ENCODE results near the gene LMF1. TPM values are rescaled to one million over a fixed set of nuclear protein-coding genes. Genes with fewer than 3 reads are reported as not detected.

The LMF1 gene
- total and polyA plus RNA-seq, 2 of the 4 experiments (the other 2 are of a cell fraction), result 7.7 to 13.1 TPM

DNA sequence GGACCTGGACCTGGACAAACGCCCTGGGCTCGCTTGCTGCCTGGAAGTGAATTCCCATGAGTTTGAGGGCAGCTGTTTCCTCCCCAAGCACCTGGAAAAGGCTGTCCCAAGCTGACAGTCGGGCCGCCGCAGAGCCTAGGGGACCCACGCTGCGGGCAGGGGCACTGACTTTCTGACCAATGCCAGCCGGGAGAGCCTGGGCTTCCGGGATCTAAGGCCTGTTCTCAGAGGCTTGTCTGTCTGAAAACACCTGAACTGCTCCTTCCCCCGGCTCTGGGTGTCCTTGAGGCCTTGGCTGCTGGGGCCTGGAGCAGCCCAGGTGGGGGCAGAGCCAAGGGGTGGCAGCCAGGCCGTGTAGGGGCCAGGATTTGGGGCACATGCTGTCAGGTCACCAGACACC is 72.6 kb downstream of the LMF1 start:
- Histone ChIP-seq H2BK5ac (ENCODE audit: low read depth, low read length, poor library complexity, severe bottlenecking) (no peak overlapping the region), H3K4me1 (ENCODE audit: control insufficient read depth, insufficient read depth, low read length) (no peaks in the 10 kb centered on the region), H2AFZ (replicated peaks; ENCODE audit: low read length, poor library complexity) (no peak overlapping the region), H3K36me3 (ENCODE audit: control insufficient read depth, insufficient read depth, low read length) (no peaks in the 10 kb centered on the region), H4K8ac (ENCODE audit: low read depth in 2 of 2, low read length in 2 of 2) (no peak overlapping the region), H4K91ac (ENCODE audit: insufficient read depth, low read depth, low read length) (no peak overlapping the region), H3K56ac (ENCODE audit: extremely low read depth, insufficient read depth, low read length) (no peak overlapping the region), H2BK20ac (ENCODE audit: low read depth, low read length) (no peak overlapping the region), H2AK5ac (ENCODE audit: low read depth, low read length) (no peak overlapping the region), H2BK15ac (ENCODE audit: low read depth, low read length) (no peak overlapping the region), H2BK120ac (ENCODE audit: low read depth, low read length) (no peak overlapping the region), H3K14ac (replicated peaks; ENCODE audit: low read depth, low read length) (no peak overlapping the region), H3K4me2 (ENCODE audit: low read depth, low read length) (no peak overlapping the region), H3K9ac (ENCODE audit: low read depth, low read length) (no peak overlapping the region), H3K4me3 (ENCODE audit: insufficient read depth, low read depth, low read length) (no peak overlapping the region), H3K27me3 (ENCODE audit: control insufficient read depth, insufficient read depth, low read length) (no peaks in the 10 kb centered on the region), H3K9me3 (ENCODE audit: control insufficient read depth, insufficient read depth, low read length) (no peaks in the 10 kb centered on the region), H3K27ac (ENCODE audit: insufficient read depth, low read length) (no peak overlapping the region), H3K4ac (ENCODE audit: low read depth, low read length) (no peak overlapping the region), H3K23ac (ENCODE audit: low read depth, low read length) (no peak overlapping the region), H2AK9ac (replicated peaks; ENCODE audit: low read depth, low read length, poor library complexity) (peak overlapping the region; percentile 52), H3K9me1 (ENCODE audit: insufficient read depth, low read length) (no peaks in the 10 kb centered on the region), H3K79me1 (ENCODE audit: low read depth in 1 of 2, low read length in 2 of 2) (no peaks in the 10 kb centered on the region), H4K5ac (ENCODE audit: low read depth, low read length) (no peak overlapping the region), H3K18ac (ENCODE audit: low read depth, low read length) (no peak overlapping the region), H4K20me1 (ENCODE audit: insufficient read depth, low read length) (no peaks in the 10 kb centered on the region; the same call in 1 of the 2 replicates)
- CTCF ChIA-PET, result no interaction called here
- DNase-seq (no peak), ATAC-seq (ENCODE audit: low read depth) (no peak)
- no TSS peak for BruUV-seq (replicated peaks)
- intact Hi-C loops (cut with micrococcal nuclease) (no loop called here), in situ Hi-C loops (cut with MboI; ENCODE audit: low sequenced_read_pairs) (no loop called here), dilution Hi-C loops (cut with HindIII; ENCODE audit: low sequenced_read_pairs, unreplicated experiment) (no loop called here)
- POLR2A ChIA-PET (ENCODE audit: unreplicated experiment), result no interaction called here
- TF ChIP-seq CHD1 (IDR thresholded peaks at IDR 0.05; ENCODE audit: low read depth, low read length) (no peak), MXI1 (IDR thresholded peaks at IDR 0.05; ENCODE audit: borderline replicate concordance, low read depth, low read length) (no peak), RCOR1 (IDR thresholded peaks at IDR 0.05; ENCODE audit: insufficient replicate concordance, low read length) (no peak), CEBPB (IDR thresholded peaks at IDR 0.05; ENCODE audit: low read depth, low read length) (no peak), RFX5 (IDR thresholded peaks at IDR 0.05; ENCODE audit: low read depth, low read length) (no peak), POLR2A (IDR thresholded peaks at IDR 0.05; ENCODE audit: low read depth, low read length) (no peak), MAFK (IDR thresholded peaks at IDR 0.05; ENCODE audit: low read depth, low read length) (no peak), MAZ (IDR thresholded peaks at IDR 0.05; ENCODE audit: borderline replicate concordance, low read depth, low read length) (no peak), BHLHE40 (IDR thresholded peaks at IDR 0.05; ENCODE audit: low read depth, low read length) (no peak), NFE2L2 (IDR thresholded peaks at IDR 0.05; ENCODE audit: low read depth, low read length) (no peak), FOS (IDR thresholded peaks at IDR 0.05; ENCODE audit: low read depth, low read length) (no peak), RAD21 (IDR thresholded peaks at IDR 0.05; ENCODE audit: low read length) (no peak), SMC3 (IDR thresholded peaks at IDR 0.05; ENCODE audit: low read depth, low read length) (no peak)
- TF ChIP-seq, protein P1, sequence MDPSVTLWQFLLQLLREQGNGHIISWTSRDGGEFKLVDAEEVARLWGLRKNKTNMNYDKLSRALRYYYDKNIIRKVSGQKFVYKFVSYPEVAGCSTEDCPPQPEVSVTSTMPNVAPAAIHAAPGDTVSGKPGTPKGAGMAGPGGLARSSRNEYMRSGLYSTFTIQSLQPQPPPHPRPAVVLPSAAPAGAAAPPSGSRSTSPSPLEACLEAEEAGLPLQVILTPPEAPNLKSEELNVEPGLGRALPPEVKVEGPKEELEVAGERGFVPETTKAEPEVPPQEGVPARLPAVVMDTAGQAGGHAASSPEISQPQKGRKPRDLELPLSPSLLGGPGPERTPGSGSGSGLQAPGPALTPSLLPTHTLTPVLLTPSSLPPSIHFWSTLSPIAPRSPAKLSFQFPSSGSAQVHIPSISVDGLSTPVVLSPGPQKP (IDR thresholded peaks at IDR 0.05; ENCODE audit: borderline replicate concordance, low read depth, low read length), result no peak
- TF ChIP-seq, protein P2, sequence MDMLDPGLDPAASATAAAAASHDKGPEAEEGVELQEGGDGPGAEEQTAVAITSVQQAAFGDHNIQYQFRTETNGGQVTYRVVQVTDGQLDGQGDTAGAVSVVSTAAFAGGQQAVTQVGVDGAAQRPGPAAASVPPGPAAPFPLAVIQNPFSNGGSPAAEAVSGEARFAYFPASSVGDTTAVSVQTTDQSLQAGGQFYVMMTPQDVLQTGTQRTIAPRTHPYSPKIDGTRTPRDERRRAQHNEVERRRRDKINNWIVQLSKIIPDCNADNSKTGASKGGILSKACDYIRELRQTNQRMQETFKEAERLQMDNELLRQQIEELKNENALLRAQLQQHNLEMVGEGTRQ (IDR thresholded peaks at IDR 0.05; ENCODE audit: low read depth, low read length), result no peak
- TF ChIP-seq, protein P3, sequence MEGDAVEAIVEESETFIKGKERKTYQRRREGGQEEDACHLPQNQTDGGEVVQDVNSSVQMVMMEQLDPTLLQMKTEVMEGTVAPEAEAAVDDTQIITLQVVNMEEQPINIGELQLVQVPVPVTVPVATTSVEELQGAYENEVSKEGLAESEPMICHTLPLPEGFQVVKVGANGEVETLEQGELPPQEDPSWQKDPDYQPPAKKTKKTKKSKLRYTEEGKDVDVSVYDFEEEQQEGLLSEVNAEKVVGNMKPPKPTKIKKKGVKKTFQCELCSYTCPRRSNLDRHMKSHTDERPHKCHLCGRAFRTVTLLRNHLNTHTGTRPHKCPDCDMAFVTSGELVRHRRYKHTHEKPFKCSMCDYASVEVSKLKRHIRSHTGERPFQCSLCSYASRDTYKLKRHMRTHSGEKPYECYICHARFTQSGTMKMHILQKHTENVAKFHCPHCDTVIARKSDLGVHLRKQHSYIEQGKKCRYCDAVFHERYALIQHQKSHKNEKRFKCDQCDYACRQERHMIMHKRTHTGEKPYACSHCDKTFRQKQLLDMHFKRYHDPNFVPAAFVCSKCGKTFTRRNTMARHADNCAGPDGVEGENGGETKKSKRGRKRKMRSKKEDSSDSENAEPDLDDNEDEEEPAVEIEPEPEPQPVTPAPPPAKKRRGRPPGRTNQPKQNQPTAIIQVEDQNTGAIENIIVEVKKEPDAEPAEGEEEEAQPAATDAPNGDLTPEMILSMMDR (conservative IDR thresholded peaks at IDR 0.05; ENCODE audit: low read depth, low read length), result no peak
- whole genome bisulfite sequencing, 2 experiments (ENCODE audit: extremely low coverage in 2 of 2, insufficient read length in 1 of 2), result 85% methylated on average over 4 of the region's 11 CpGs; no CpG with 5 or more reads in 1 of the 2 experiments
